HL-60 (cell line): ENCODE data around the gene KIAA0232.

Source experiments
- DNase-seq, 2 experiments: peaks; one replicate each; pipeline ENCODE4 v3.0.0-alpha.2; 2010 to 2020; ENCODE audit warnings: low read depth in 1 of 2, low spot score in 1 of 2
- H3K27ac ChIP-seq: fragments of 250-450 bp; sonication (Bioruptor Pico); replicated peaks from 2 replicates; pipeline ENCODE4 v1.5.1; 2020; ENCODE audit warnings: mild to moderate bottlenecking, moderate library complexity
- H3K27me3 ChIP-seq: fragments of 250-450 bp; sonication (Bioruptor Pico); 2 replicates; pipeline ENCODE4 v1.5.1; 2021; ENCODE audit warnings: mild to moderate bottlenecking, moderate library complexity; ENCODE audit not compliant: insufficient read depth, poor library complexity, severe bottlenecking
- H3K4me3 ChIP-seq: replicated peaks from 2 replicates; pipeline ENCODE4 v1.5.1; 2011; ENCODE audit warnings: mild to moderate bottlenecking, control low read depth, low read length; ENCODE audit not compliant: insufficient read depth
- GABPA ChIP-seq: IDR thresholded peaks from 2 replicates; pipeline ENCODE4 v1.6.1; 2012; ENCODE audit warnings: low read depth
- POLR2AphosphoS5 ChIP-seq: IDR thresholded peaks from 2 replicates; pipeline ENCODE4 v1.6.1; 2012; ENCODE audit warnings: low read depth
- SPI1 ChIP-seq: IDR thresholded peaks from 2 replicates; pipeline ENCODE4 v1.6.1; 2012; ENCODE audit warnings: low read depth, mild to moderate bottlenecking, borderline replicate concordance
- long read RNA-seq: library from polyadenylated mRNA; unstranded; transcript quantifications from one replicate; pipeline ENCODE4 v2.0.0, GENCODE V29; 2020
- TF ChIP-seq, protein P1 (sequence below): IDR thresholded peaks from 2 replicates; pipeline ENCODE4 v1.6.1; 2012; ENCODE audit warnings: low read depth; ENCODE audit not compliant: insufficient replicate concordance
- TF ChIP-seq, protein P2 (sequence below): IDR thresholded peaks from one replicate; pipeline ENCODE4 v1.5.1; 2011; ENCODE audit warnings: low read length, control low read depth, inconsistent platforms; ENCODE audit not compliant: insufficient read depth

The KIAA0232 gene, protein sequence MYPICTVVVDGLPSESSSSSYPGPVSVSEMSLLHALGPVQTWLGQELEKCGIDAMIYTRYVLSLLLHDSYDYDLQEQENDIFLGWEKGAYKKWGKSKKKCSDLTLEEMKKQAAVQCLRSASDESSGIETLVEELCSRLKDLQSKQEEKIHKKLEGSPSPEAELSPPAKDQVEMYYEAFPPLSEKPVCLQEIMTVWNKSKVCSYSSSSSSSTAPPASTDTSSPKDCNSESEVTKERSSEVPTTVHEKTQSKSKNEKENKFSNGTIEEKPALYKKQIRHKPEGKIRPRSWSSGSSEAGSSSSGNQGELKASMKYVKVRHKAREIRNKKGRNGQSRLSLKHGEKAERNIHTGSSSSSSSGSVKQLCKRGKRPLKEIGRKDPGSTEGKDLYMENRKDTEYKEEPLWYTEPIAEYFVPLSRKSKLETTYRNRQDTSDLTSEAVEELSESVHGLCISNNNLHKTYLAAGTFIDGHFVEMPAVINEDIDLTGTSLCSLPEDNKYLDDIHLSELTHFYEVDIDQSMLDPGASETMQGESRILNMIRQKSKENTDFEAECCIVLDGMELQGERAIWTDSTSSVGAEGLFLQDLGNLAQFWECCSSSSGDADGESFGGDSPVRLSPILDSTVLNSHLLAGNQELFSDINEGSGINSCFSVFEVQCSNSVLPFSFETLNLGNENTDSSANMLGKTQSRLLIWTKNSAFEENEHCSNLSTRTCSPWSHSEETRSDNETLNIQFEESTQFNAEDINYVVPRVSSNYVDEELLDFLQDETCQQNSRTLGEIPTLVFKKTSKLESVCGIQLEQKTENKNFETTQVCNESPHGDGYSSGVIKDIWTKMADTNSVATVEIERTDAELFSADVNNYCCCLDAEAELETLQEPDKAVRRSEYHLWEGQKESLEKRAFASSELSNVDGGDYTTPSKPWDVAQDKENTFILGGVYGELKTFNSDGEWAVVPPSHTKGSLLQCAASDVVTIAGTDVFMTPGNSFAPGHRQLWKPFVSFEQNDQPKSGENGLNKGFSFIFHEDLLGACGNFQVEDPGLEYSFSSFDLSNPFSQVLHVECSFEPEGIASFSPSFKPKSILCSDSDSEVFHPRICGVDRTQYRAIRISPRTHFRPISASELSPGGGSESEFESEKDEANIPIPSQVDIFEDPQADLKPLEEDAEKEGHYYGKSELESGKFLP (N-terminal part only)
- long read RNA-seq, partial matches to known transcripts: 8 of 12 reads
- long read RNA-seq, other reads (novel, unspliced or antisense): 4 of 12 reads

DNA sequence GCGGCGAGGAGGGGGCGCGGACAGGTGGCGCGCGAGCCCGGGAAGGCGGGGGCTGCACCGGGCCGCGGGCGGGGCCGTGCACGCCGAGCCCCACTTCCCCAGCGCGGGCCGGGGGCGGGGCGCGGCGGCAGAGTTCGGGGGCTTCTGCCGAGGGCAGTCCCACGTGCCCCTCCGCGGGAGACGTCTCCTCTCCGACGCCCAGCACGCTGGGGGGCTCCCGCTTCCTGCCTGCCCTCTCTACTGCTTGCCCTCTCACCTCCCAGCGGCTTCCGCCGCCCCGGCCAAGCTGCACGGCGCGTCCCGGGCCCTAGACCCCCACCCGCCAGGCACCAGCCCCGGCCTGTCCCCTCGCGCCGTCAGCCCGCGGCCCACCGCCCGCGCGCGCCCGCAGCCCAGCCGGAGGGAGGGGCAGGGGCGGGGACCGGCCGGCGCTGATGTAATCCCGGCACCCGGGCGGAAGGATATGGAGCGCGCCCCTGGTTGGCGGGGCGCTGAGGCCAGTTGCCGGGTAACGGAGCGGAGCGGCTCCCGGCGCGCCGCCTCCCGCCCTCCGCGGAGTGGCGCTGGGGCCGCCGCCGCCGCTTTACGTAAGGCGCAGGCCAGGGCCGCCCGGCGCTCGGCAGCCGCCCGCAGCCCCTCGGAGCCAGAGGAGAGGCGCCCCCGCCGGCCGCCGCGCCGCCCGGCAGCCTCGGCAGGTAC is at the start of gene KIAA0232:
Gene KIAA0232, plus strand, starts transcription at position 581 of the 699 bp plus-strand sequence. CDS start 41,727 bp downstream, outside the sequence.
- Histone ChIP-seq H3K4me3 (peak within 1 kb of the TSS; percentile 79), H3K27me3 (no peaks in the 10 kb centered on the region), H3K27ac (peak within 1 kb of the TSS; percentile 96)
- TF ChIP-seq POLR2AphosphoS5: 0 out of 2 replicates have a peak, but pooled peaks have one; percentile 41
- TF ChIP-seq, protein P1, sequence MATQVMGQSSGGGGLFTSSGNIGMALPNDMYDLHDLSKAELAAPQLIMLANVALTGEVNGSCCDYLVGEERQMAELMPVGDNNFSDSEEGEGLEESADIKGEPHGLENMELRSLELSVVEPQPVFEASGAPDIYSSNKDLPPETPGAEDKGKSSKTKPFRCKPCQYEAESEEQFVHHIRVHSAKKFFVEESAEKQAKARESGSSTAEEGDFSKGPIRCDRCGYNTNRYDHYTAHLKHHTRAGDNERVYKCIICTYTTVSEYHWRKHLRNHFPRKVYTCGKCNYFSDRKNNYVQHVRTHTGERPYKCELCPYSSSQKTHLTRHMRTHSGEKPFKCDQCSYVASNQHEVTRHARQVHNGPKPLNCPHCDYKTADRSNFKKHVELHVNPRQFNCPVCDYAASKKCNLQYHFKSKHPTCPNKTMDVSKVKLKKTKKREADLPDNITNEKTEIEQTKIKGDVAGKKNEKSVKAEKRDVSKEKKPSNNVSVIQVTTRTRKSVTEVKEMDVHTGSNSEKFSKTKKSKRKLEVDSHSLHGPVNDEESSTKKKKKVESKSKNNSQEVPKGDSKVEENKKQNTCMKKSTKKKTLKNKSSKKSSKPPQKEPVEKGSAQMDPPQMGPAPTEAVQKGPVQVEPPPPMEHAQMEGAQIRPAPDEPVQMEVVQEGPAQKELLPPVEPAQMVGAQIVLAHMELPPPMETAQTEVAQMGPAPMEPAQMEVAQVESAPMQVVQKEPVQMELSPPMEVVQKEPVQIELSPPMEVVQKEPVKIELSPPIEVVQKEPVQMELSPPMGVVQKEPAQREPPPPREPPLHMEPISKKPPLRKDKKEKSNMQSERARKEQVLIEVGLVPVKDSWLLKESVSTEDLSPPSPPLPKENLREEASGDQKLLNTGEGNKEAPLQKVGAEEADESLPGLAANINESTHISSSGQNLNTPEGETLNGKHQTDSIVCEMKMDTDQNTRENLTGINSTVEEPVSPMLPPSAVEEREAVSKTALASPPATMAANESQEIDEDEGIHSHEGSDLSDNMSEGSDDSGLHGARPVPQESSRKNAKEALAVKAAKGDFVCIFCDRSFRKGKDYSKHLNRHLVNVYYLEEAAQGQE: no peak
- peak; percentile 83 to 84 for DNase-seq

DNA sequence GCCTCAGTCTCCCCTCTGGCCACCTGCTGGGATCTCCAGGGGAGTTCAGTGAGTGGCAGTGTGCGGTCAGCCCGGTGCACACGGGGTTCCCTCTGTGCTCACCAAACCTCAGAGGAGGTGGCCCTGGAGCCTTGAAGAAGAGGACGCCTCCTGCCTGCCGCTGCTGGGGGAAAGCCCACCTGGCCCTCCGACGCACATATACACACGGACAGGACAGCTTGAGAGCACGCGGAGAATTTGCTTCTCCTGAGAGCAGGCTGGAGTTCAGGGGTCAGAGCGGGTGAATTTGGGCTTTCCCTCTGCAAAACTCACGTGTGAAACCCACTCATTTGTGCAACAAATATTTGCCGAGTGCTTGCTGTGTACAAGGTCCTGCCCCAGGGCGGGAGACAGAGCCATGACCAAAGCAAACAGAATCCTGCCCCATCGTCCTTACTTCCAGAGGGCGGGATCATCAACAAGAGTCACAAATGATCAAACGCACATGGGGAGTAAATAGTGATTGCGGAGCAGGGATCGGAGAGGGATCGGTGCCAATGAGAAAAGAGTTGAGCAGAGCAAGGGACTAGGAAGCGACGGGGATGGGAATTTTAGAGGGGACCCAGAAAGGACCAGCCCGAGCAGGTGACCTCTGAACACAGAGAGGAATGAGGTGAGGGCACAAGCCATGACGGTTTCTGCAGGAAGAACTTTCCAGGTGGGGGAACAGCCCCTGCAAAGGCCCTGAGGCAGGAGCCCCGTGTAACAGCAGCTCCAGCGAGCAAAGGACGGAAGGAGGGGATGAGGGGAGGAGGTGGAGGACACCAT is 49.0 kb upstream of the KIAA0232 start:
- Histone ChIP-seq H3K27me3 (no peaks in the 10 kb centered on the region), H3K27ac (no peak overlapping the region), H3K4me3 (no peak overlapping the region)
- TF ChIP-seq, protein P2, sequence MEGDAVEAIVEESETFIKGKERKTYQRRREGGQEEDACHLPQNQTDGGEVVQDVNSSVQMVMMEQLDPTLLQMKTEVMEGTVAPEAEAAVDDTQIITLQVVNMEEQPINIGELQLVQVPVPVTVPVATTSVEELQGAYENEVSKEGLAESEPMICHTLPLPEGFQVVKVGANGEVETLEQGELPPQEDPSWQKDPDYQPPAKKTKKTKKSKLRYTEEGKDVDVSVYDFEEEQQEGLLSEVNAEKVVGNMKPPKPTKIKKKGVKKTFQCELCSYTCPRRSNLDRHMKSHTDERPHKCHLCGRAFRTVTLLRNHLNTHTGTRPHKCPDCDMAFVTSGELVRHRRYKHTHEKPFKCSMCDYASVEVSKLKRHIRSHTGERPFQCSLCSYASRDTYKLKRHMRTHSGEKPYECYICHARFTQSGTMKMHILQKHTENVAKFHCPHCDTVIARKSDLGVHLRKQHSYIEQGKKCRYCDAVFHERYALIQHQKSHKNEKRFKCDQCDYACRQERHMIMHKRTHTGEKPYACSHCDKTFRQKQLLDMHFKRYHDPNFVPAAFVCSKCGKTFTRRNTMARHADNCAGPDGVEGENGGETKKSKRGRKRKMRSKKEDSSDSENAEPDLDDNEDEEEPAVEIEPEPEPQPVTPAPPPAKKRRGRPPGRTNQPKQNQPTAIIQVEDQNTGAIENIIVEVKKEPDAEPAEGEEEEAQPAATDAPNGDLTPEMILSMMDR: no peak
- no peak for TF ChIP-seq GABPA
- no peak for TF ChIP-seq POLR2AphosphoS5
- TF ChIP-seq, protein P1: no peak
- no peak for TF ChIP-seq SPI1
- no peak for DNase-seq

DNA sequence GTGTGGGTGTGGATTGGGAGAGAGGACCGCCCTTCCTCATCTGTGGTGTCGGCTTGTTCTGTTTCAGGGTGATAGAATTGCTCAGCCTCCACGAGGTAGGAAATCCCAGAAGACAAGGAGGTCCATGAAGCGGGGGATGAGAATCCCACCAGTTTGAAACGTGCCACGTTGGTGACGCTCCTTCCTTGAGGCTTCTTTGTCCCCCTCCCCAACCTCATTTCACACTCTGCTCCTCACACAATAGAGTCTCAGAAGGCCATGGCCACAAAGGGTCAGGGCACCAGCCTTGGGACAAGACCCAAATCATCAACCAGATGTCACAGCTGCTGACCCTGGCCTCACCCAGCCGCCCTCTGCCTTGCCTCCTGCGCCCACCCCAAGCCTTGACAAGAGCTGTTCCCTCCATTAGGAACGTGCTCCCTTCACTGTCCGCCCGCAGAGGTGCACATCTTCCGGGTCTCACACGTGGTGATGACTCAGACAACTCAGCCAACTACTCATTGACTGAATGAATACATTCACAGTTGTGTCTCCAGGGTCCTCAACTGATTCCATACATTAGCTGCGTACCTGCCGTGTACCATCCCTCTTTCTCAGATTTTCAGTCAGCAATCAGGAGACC is 48.3 kb upstream of the KIAA0232 start:
- no peaks in the 10 kb centered on the region for H3K27me3 ChIP-seq
- no peak overlapping the region for H3K4me3 ChIP-seq
- no peak overlapping the region for H3K27ac ChIP-seq
- DNase-seq: no peak
- TF ChIP-seq, protein P1: no peak
- TF ChIP-seq, protein P2: no peak
- no peak for TF ChIP-seq GABPA
